ENCODE measurements around the gene PLD5.
"Not testable (repeated sequence)": the region's sequence is repeated elsewhere in the genome, so short reads cannot be mapped to it uniquely, and the experiment has no call there.

Gene PLD5

DNA sequence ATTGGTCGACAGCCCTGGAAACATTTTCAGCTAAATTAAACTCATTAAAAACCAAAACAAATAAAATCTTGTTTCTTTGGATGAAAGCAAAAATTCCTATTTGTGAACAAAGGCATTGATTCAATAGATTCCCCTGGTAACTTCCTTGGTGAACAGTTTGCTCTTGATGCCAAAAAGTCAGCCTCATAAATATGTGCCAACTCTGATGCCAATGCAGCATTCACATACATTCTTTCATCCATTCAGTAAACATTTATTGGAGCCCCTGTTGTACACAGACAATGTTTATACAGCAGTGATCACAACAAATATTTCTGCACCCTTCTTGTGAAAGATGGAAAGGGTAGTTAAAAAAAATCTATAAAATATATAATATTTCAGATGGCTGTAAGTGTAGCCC is 107.8 kb downstream of the PLD5 start:
- DNase-seq, result no peak

DNA sequence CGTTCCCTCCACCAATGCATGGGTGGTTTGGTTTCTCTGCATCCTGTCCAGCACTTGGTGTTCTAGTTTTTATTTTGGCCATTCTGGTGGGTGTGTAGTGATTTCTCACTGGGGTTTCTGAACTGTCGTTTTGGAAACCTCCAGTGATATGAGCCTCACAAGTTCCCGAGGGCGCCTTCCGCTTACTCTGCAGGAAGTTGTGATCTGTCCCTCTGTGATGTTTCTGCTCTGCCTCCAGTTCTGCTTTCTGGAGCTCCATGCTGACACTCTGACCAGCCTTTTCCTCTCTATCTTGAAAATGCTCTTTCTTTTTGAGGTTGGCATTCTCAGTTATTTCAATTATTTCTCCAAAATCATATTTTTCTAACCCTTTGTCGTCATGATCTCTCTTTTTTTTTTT is 111.6 kb downstream of the PLD5 start:
- no peak for DNase-seq

DNA sequence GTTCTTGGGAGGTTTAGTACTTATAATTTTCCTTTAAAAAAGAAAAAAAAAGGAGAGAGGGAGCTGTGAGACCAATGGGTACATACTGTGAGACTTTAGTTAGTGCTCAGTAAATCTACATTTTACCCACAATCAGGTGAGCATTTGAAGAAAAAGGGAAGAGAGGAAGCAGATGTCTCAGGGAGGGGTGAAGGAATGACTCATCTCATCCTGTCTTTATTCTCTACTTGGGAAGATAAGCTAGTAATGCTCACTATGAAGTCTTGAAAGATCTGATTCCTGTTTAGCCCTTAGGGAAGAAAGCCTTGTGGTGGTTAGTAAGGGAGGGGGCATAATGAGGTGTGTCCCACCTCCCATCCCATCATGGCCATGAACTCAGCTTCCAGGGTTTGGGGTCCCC is 112.6 kb downstream of the PLD5 start:
- DNase-seq, result no peak

DNA sequence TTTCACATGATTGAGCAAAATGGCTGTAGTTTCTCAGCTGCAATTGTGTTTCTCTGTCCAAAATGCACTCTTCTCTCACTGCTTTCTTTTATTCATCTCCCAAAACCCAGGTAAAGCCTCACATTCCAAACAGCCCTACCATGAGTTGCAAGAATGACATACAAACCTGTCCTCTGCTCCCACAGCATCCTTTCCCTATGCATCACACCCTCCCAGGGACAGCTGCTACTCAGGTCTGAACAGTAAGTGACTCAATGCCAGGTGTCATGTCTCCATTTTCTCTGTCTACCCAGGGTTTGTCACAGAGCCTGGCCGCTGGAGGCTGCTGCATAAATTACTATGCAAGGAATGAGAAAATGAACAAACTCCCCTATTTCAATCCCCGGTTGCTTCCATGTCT is 118.5 kb downstream of the PLD5 start:
- DNase-seq, result no peak

DNA sequence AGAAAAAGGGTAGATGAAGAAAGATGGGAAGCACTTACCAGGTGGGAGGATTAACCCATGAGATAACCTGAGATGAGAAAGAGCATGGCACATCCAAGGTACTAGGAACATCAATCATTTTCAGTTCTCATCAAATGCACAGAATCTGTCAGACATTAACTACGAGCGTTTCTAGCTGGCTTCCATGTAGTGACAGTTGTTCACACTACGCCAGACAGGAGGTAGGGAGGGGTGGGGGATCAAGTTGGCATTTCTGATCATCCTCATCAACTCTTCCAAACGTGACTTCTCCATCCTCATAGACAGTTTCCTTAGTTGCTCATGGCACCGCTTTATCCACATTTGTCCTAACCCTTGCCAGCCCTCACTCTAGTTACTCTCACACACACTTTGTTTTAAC is 120.2 kb downstream of the PLD5 start:
- DNase-seq, result no peak

DNA sequence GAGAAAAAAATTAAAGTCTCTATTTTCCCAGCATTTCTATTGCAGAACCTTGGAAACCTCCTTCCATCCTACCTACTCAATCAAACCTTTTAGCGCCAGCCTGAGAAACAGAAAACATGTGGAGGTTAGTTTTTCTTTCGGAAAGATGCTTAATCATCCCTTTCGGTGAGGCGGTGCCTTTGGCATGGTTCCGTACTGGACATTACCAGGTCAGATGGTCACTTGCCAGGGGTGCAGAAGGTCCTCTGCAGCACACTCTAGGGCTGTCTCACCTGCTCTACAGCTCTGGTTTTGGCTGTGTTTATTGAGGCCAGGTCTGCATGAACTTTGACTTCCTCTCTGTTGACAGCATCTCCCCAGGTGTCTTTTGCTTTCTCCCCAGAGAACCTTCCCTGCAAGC is 121.5 kb downstream of the PLD5 start:
- no peak for DNase-seq

DNA sequence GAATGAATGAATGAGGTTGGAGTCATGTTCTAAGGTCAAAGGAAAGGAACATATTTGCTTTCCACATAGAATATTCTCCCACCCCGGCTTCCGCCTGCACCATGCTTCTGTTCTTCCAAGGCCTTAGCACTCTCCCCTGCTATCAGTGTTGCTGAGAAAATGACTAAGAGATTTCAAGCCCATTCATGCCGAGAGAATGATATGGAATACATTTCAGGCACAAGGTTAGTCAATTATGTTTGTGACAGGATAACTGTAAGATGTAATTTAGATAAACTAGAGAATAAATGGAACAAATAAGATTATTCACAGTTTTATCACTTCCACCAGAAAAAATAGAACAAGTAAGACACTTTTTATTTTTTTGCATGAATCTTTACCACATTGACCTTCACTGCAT is 122.6 kb downstream of the PLD5 start:
- no peak for DNase-seq

DNA sequence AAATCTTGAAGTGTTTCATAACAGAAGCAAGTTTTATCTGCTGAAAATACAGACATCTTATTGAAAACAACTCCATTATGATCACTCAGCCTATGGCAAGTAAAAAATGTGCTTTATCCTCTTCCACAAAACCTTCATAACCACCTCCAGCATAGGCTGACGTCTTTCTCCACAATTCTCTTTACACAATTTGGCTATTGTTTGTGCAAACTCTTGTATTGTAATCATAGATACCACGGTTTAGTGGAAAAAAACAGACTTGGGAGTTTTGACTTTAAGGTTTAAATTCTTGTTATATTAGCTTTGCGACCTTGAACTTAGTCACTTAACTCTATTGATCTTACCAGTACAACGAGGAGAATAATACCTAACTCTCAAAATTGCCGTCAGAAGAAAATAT is 126.1 kb downstream of the PLD5 start:
- no peak for DNase-seq

DNA sequence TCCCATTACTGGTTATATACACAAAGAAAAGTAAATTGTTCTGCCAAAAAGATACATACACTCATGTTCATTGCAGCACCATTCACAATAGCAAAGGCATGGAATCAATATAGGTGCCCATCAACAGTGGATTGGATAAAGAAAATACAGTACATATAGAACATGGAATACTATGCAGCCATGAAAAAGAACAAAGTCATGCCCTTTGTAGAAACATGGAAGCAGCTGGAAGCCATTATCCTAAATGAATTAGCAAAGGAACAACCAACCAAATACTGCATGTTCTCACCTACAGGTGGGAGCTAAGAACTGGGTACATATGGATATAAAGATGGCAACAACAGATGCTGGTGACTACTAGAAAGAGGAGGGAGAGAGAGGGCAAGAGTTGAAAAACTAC is 132.6 kb downstream of the PLD5 start:
- DNase-seq, result no peak

DNA sequence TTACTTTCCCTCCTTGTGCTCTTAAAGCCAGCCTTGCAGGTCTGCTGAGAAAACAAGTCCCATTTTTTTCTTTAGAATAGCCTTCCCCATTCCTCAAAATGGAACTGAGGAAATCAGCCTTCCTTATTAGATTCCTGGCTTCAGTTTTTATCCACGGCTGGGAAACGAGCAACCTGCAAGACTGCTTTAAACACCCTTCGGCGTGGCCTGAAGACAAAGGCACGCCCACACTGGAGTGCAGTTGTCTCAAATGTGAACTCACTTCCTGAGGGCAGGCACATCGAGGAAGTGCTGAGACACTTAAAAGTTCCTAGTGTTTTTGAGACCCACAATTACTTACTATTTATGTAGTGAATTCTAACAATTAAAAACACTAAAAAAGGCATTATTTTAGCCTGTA is 148.4 kb downstream of the PLD5 start:
- DNase-seq, result not testable (repeated sequence)

DNA sequence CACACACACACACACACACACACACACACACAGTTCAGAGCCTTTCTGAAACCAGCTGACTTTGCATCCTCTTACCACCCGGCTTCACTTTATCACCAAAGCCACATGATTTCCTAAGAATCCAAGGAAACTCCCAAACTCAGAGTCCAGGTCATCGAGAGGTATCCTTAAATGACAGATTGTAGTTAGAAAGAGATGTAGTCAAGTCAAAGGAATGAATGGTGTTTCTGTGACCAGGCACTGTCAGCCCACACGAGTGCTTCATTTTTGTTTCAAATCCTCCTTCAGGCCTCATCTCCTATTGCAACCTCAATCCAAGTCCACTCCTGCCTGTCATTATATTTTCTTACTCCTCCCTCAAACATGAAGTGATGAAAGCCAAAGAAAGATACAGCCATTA is 174.1 kb downstream of the PLD5 start:
- DNase-seq, result not testable (repeated sequence)

DNA sequence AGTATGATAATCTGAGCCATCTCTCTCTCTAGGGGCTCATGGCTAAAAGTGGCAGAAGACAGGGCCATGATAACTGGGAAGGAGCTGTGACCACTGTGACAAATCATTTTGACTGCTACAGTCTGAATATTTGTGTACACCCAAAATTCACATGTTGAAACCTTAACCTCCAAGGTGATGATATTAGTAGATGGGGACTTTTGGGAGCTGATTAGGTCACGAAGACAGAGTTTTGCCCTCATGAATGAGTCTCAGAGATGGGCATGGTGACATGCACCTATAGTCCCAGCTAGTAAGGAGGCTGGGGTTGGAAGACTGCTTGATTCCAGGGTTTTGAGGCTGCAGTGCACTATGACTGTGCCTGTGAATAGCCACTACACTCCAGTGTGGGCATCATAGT is 174.9 kb downstream of the PLD5 start:
- no peak for DNase-seq

DNA sequence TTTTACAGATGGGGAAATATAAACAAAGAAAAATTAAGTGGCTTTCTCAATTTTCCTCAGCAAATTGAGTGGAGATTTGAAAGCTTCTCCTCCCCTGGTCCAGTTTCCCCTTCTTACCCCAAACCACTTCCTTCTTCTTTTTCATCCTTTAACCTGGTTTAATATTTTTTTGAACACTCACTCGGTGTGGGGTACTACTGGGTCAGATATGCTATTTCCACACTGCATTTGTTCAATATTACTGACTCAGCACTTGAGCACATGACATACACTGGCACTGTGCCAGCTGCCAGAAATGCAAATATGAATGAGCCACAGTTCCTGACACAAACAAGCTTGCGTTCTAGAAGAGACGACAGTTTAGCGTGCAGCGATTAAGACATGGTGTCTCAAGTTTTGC is 193.6 kb downstream of the PLD5 start:
- DNase-seq, result peak; percentile 7

DNA sequence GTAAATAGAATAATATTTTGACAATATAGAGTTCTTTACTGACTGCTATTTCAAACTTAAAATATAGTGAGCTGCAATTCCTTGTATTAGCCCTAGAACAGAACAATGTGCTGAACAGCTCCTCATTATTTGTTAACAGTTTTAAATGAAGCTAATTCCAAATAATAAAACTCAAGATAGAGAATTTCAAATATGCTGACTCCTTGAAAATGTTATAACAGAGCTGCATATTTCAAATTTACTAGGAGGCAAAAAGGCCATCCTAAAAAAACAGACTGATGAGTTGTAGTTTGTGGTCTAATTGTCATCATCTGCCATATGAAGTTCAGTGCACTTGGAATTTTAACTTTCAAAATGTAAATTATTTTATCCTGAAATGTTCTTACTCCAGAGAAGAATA is 197.1 kb downstream of the PLD5 start:
- not testable (repeated sequence) for DNase-seq

DNA sequence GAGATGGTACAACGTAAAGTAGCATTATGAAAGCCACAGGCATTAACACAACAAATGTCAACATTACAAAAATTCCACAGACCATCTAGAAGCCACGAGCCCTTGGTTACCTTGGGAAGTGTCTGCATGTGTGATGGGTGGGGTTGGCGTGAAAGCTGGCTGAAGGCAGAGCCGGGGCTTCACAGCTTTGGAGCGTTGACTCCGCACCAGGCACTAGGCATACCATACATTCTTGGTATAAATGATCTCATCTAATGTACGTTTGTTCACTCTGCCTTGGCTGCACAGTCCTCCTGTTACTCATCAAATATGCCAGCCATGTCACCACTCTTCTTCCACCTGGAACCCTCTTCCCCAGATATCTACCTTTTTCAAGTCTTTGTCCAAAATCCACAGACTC is 202.5 kb downstream of the PLD5 start:
- DNase-seq, result not testable (repeated sequence)

DNA sequence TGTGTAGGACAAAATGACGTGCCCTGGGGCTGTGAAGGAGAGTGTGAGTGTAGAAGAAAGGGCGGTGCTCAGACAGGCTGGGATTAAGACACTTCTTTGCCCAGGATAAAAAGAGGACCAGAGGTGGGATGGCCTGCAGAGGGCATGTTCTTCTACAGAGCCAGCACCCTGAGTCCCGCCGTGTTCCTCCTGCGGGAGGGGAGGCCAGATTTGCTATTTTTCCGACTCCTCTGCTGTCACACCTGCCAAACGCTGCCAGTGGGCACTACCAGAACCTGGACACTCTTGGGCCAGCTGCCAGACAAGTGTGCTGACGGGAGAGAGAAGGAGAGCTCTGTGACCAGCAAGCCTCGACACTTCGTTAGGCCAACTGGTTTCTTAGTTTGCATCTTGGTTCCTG is 206.4 kb downstream of the PLD5 start:
- DNase-seq, result no peak

DNA sequence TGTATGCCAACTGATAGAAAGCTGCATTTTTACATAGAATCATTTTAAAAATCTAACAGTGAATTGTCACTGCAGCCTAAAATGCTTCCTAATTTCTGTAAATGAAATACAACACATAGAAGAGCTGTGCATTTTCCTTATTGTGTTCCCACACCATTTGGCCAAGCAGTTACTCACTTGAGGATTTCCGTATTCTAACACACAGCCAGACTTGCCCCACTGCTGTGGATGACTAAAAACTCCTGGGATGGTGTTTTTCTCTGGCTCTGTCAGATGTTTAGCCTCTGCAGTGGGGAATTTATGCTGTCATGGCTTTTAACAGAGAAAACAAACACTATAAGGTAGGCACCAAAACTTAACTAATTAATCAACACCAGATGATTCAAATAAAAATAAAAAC is 209.6 kb downstream of the PLD5 start:
- DNase-seq, result not testable (repeated sequence)

DNA sequence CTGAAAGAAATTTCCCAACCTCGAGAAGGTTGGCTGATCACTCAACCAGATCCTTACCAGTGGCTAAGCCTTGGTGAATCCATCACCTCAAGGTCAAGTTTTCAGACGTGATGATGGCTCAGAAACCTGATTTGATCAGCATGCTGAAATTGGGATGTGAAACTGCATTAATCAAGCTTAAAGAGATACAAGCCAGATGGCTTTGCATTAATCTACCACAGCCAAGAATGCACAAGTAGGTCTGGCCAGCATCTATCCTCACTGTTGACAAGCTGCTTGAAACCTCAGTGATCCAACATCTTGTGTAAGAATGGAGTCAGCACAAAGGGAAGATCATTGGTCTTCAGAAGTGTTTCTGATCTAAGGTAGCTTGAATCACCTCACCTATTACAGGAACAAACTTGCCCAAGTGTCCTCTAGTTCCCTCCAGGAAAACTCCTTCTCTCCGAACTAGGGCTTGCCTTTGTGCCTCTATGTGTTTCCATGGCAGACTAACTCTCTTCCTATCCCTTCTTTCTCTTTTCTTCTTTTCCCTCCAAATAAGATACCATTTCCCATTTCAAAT is 210.3 kb downstream of the PLD5 start:
- peak; percentile 4 for DNase-seq

DNA sequence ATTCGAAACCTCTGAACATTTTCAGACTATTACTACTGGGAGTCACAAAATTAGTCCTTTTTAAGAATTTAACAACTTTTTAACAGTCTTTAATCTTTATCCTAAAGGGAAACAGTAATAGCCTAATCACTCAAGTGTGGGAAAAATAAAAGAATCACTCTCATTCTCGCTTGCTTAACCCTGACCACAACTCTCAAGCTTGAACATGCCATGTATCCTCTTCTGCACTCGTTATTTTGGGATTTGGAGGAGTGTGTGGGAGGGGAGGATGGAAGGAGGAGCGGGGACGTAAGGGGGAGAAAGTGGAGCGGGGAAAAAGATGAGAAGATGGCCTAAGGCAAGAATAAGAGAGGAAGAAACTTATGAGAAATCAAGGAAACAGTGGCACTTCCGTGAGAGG is 215.8 kb downstream of the PLD5 start:
- not testable (repeated sequence) for DNase-seq

DNA sequence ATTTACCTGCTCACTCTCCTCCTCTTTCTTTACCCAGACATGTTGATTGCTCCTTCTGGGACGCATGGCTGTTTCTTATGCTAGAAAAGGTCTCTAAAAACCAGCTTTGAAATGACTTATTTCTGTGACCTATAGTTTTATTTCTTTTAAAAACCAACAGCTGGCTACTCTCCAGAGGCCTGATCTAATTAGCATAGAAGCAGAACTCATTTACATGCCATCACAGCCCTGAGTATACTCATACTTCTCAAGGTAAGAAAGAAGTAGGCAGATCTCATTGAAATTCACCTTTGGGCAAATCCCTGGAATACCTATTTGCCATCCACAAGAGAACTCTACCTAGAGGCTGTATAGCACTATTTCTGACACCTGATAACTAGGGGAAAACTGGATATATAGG is 230.7 kb downstream of the PLD5 start:
- not testable (repeated sequence) for DNase-seq

DNA sequence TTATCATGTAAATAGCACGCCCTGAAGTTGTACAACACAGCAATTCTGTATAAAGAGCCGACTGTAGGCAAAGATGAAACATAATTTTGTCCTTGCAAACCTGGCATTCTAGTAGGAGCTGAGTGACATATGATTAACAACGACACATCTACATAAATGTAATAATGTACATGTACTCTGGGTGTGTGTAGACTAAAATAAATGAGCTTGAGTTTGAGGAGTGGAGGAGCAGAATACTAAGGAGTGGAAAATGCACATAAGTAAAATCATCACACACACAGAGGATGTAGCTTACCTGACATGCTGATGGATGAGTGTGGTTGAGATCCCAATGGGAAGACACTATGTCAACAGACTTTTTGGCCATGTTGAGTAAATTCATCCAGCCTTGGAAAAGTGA is 236.4 kb downstream of the PLD5 start:
- not testable (repeated sequence) for DNase-seq

DNA sequence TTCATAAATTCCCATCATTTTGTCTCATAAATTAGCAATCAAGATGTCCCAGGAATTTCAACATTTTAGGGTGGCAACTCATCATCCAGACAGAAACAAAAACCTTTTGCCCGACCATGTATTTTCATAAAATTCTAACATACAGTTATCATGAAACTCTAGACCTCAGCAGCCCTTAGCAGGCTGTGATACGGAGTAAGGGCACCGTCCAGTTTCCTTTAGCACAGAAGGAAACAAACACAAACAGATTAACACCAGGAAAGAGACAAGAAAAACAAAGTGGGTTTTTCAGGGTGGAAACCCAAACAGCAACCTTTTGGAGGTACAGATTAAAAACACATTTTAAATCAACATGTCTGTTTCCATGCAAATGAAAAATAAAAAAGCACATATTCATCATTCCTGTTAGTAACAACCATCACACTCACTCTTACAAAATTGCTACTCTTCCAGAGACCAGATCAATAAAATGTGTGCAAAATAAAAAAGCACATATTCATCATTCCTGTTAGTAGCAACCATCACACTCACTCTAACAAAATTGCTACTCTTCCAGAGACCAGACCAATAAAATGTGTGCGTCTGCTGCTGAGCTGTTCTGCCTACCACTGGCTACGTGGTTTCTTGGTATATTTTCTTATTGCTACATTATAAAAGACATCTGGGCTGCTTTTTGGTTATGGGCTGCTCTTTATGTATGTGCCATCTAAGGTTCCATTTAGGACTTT is 241.6 kb downstream of the PLD5 start:
- not testable (repeated sequence) for DNase-seq

DNA sequence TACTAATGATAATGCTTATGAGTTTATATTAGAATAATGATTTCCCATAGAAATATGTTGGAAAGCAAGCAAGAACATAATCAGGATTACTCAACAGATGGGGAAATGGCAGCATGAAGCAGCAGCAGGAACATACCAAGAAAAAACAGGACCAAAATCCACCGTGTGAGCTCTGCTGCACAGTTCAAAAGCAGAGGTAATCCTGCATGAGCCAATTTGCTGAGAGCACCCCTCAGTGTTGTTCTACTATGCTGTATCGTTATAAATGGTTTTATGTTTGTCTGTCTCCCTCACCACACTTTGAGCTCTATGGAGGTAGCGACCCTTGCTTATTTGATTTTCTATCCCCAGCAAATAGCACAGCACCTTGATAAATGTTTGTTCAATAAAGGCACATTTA is 246.1 kb downstream of the PLD5 start:
- DNase-seq, result not testable (repeated sequence)

DNA sequence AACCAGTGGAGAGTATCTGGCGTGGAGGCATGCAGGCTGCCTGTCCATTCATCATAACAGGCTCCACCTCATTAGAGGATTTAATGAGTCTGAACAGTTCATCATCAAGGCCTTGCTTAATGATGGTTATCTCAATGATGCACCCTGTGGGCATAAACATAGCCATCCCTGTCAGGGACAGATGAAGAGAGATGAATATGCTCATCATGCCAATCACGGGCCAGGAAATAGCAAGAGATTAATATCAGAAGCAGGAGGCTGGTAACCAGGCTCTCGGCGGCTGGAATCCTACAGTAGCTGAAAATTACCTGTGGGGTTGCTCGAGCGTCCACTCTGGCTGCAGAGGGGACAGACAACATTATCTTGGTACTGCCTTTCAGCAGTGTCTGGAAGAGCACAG is 247.7 kb downstream of the PLD5 start:
- not testable (repeated sequence) for DNase-seq

DNA sequence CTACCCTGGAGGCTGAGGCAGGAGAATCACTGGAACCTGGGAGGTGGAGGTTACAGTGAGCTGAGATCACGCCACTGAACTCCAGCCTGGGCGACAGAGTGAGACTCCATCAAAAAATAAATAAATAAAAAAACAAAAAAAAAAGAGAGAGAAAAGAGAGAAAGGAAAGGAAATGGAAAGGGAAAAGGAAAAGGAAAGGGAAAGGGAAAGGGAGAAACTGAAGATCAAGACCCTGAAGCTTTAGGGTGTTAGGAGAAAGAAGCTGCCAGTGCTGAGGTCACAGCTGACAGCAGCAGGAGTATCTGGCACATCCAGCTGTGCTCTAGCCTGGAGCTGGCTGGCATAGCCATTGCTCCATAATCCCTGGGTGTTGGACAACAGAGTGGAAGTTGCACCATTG is 257.5 kb downstream of the PLD5 start:
- DNase-seq, result not testable (repeated sequence)

Measured in RPMI8226 (cell line).